ENCODE results near the gene CACNA1G.
A peak's percentile ranks its signal among the peaks of the same experiment; 100 is the strongest.

The CACNA1G gene

GRCh38 chr17:50642071-50642721 is 81.7 kb downstream of the CACNA1G start:
- TF ChIP-seq JUND (IDR thresholded peaks at IDR 0.05; ENCODE audit: low read depth): no peak
- DNase-seq (ENCODE audit: low read depth in 1 of 2, low spot score in 1 of 2): no peak
- in situ Hi-C loops (cut with HindIII; ENCODE audit: low pct_unique_long_range_greater_than_20kb, low sequenced_read_pairs): no loop called here

DNA sequence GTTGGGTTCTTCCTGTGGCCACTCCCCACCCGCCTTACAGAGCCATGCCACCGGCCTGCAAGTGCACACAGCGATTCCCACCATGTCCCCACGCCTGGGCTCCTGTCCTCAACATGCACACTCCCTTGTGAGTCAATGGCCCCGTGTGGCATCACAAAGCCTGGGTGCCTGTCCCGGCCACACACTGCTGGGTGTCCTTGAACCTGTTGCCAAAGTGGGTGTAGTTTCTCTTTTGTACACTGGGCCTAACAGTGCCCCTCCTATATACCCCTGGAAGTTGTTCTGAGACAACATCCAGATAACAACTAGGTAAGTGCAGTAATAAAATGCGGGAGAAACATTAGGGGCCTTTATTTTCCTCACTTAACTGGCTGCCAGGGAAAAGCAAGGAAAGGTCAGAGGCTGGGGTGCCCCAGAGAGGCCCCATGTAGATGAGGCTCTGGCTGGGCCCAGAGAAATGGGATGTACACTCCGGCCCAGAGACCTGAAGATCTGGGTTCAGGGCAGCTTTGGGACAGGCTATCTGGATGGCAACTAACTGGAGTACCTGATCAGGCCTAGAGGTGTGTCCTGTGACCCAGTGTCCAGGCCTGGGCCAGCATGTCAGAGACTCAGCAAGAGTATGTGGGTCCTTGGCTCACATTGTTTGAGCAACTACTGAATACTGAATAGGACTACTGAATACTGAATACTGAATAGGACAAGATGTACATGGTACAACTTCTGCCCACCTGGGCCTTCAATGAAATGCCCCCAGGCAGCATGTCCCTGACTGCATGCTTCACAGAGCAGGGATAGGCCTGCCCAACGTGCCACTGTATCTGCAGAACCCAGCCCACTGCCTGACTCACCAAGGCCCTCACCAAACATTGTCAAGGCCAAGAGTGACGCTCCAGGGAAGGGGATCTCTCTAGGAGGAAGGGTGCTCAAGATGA is 82.5 kb downstream of the CACNA1G start:
- no peak for DNase-seq (ENCODE audit: low read depth in 1 of 2, low spot score in 1 of 2)
- in situ Hi-C loops (cut with HindIII; ENCODE audit: low pct_unique_long_range_greater_than_20kb, low sequenced_read_pairs): no loop called here
- TF ChIP-seq JUND (IDR thresholded peaks at IDR 0.05; ENCODE audit: low read depth): no peak

- no peak for DNase-seq (ENCODE audit: low read depth in 1 of 2, low spot score in 1 of 2)
- in situ Hi-C loops (cut with HindIII; ENCODE audit: low pct_unique_long_range_greater_than_20kb, low sequenced_read_pairs): no loop called here
- TF ChIP-seq JUND (IDR thresholded peaks at IDR 0.05; ENCODE audit: low read depth): no peak
Observed at GRCh38 chr17:50645748-50646682, 85.5 kb downstream of the CACNA1G start.

GRCh38 chr17:50647187-50647586 is 86.7 kb downstream of the CACNA1G start:
- DNase-seq (ENCODE audit: low read depth in 1 of 2, low spot score in 1 of 2): no peak
- TF ChIP-seq JUND (IDR thresholded peaks at IDR 0.05; ENCODE audit: low read depth): no peak
- in situ Hi-C loops (cut with HindIII; ENCODE audit: low pct_unique_long_range_greater_than_20kb, low sequenced_read_pairs): no loop called here

DNA sequence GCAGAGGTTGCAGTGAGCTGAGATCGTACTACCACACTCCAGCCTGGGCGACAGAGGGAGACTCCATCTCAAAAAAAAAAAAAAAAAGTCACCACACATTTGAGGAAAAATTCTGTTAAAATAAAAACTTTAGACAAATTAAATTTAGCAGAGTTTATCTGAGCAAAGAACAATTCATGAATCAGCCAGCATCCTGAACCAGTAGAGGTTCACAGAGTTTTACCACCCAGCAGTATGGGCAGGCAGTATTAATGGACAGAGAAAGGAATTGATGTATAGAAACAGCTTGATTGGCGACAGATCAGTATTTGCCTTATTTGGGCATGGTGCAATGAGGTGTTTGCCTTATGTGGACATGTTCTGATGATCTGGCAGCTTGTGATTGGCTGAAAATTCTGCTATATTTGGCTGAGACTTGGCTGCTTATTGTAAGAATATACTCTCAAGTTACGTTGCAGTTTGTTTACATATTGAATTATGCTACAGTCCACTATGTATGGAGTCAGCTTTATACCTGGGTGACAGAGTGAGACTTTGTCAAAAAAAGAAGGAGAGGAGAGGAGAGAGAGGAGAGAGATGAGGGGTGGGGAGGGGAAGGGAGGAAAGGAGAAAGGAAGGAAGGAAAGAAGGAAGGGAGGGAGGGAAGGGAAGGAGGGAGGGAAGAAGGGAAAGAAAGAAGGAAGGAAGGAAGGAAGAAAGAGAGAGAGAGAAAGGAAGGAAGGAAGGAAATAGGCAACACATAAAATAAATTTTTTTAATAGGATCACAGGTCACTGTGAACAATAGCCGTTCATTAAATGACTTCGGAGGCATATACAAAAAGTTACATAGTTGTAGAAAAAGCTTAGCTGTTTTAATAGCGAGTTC is 88.8 kb downstream of the CACNA1G start:
- in situ Hi-C loops (cut with HindIII; ENCODE audit: low pct_unique_long_range_greater_than_20kb, low sequenced_read_pairs): no loop called here
- TF ChIP-seq JUND (IDR thresholded peaks at IDR 0.05; ENCODE audit: low read depth): no peak
- peak in 1 of 2 experiments; percentile 81 for DNase-seq (ENCODE audit: low read depth in 1 of 2, low spot score in 1 of 2)

- no peak for TF ChIP-seq JUND (IDR thresholded peaks at IDR 0.05; ENCODE audit: low read depth)
- DNase-seq (ENCODE audit: low read depth in 1 of 2, low spot score in 1 of 2): no peak
- in situ Hi-C loops (cut with HindIII; ENCODE audit: low pct_unique_long_range_greater_than_20kb, low sequenced_read_pairs): no loop called here
Observed at GRCh38 chr17:50651661-50652060, 91.1 kb downstream of the CACNA1G start.

- DNase-seq (ENCODE audit: low read depth in 1 of 2, low spot score in 1 of 2): peak in 1 of 2 experiments; percentile 56
- in situ Hi-C loops (cut with HindIII; ENCODE audit: low pct_unique_long_range_greater_than_20kb, low sequenced_read_pairs): no loop called here
Observed at GRCh38 chr17:50653738-50654137, 93.2 kb downstream of the CACNA1G start.

GRCh38 chr17:50656509-50656908 is 96.0 kb downstream of the CACNA1G start:
- TF ChIP-seq JUND (IDR thresholded peaks at IDR 0.05; ENCODE audit: low read depth): no peak
- in situ Hi-C loops (cut with HindIII; ENCODE audit: low pct_unique_long_range_greater_than_20kb, low sequenced_read_pairs): no loop called here
- no peak for DNase-seq (ENCODE audit: low read depth in 1 of 2, low spot score in 1 of 2)

More at GRCh38 chr17:50653738-50654137, 93.2 kb downstream of the CACNA1G start:
- TF ChIP-seq JUND (IDR thresholded peaks at IDR 0.05; ENCODE audit: low read depth): no peak

DNA sequence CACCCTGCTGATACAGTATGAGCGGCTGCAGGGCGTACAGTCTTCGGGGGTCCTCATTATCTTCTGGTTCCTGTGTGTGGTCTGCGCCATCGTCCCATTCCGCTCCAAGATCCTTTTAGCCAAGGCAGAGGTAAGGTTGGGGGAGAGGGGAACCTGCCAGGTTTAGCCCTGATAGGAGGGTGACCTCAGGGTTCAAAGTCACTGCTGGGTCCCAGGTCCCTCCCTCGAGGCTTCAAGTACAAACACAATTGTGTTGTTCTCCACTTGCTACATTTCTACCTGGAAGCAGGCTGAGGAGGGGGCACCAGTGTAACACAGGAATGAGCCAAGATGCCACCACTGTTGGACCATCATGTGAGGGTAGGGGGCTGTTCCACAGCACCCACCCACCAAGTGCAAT is 96.5 kb downstream of the CACNA1G start:
- in situ Hi-C loops (cut with HindIII; ENCODE audit: low pct_unique_long_range_greater_than_20kb, low sequenced_read_pairs): no loop called here
- no peak for TF ChIP-seq JUND (IDR thresholded peaks at IDR 0.05; ENCODE audit: low read depth)
- DNase-seq (ENCODE audit: low read depth in 1 of 2, low spot score in 1 of 2): no peak

GRCh38 chr17:50657627-50658026 is 97.1 kb downstream of the CACNA1G start:
- peak in 1 of 2 experiments; percentile 26 for DNase-seq (ENCODE audit: low read depth in 1 of 2, low spot score in 1 of 2)
- no peak for TF ChIP-seq JUND (IDR thresholded peaks at IDR 0.05; ENCODE audit: low read depth)
- in situ Hi-C loops (cut with HindIII; ENCODE audit: low pct_unique_long_range_greater_than_20kb, low sequenced_read_pairs): no loop called here

DNA sequence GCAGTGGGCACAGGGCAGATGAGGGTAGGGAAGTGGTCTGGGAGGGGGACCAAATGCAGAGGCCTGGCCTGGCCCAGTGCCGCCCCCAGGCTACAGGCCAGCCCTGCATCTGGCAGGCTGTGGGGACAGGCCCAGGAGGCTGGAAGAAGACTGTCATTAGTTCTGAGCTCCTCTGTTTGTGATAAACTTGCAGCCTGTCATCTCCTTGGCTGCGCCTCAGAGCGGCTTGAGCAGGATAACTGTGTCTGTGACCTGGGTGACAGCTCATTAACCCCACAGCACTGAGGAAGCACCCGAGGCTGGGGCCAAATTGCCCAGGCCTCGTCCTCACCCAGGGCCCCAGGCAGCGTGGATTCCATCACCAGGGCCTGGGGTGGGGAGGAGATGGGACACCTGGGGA is 98.1 kb downstream of the CACNA1G start:
- DNase-seq (ENCODE audit: low read depth in 1 of 2, low spot score in 1 of 2): no peak

More for the DNA sequence above, 98.1 kb downstream of the CACNA1G start:
- TF ChIP-seq JUND (IDR thresholded peaks at IDR 0.05; ENCODE audit: low read depth): no peak
- in situ Hi-C loops (cut with HindIII; ENCODE audit: low pct_unique_long_range_greater_than_20kb, low sequenced_read_pairs): no loop called here
